GM18520 (cell line): ENCODE results near the gene PARVB.
A peak's percentile ranks its signal among the peaks of the same experiment; 100 is the strongest.

Experiments
- ATAC-seq: cut with Tn5 transposase; IDR thresholded peaks from one replicate; pipeline ENCODE4 v1.9.1; 2021; ENCODE audit not compliant: unreplicated experiment

PARVB gene

DNA sequence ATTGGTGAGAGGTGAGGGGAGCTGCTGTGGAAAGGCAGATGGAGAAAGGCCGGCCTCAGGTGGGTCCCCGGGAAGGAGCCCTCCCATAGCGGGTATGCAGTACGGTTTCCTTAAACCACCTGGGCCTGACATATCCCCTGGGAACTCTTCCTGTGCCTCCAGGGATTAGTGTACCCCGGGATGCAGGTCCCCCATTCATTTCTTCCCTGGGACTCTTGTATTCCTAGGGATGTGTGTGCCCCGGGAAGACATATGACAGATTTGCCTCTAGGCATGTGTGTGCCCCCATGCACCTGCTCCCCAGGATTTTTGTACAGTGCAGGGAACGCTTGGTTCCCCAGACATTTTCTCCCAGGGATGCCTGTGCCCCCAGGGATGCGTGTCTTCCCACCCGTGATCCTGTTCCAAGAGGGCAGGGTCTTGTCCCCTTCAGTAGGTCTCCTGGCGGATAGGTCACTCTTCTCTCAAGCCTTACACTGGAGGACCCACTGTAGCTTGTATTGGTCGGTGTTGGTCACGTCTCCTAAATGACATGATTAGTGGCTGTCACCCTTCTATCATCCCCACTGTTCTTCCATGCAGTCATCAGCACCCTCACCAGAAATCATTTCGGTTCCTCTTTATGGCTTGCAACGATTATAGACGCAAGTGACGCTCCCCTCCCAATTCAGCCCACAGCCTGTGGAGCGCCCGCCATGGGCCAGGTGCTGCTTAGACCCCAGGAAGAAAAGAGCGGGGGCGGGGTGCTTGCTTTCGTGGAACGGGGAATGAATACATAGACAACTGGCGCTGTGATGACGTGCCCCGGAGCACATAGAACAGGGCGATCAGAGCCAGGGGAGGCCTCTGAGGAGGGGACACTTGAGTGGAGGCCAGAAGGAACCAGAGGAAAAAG lies 1.3 kb downstream of the PARVB start:
- peak; percentile 49 for ATAC-seq

DNA sequence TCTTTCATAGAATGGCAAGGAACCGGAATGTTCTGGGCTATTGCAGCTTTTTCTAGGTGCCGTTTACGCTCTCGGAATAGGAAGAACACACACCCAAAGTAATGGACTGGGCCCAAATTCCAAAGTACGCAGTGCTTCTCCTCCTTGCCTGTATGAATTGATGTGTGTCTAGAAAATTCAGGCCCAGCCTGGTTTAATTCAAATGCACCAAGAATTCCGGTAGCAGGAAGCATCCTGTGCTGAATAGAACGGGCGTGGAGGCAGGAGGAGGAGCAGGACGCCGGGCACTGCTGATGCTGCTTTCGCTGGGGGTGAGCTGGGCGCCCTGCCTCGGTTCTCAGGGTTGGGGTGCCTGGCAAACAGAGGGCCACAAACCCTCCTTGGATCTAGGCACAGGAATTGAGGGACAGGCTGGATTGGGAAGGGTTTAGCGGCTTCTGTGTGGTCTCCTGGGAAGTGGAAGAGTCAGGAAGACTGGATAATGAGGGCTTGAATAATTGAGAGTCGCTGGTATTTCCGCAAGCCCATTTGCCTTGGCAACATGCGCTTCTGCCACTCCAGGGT lies 2.0 kb downstream of the PARVB start:
- no peak for ATAC-seq

DNA sequence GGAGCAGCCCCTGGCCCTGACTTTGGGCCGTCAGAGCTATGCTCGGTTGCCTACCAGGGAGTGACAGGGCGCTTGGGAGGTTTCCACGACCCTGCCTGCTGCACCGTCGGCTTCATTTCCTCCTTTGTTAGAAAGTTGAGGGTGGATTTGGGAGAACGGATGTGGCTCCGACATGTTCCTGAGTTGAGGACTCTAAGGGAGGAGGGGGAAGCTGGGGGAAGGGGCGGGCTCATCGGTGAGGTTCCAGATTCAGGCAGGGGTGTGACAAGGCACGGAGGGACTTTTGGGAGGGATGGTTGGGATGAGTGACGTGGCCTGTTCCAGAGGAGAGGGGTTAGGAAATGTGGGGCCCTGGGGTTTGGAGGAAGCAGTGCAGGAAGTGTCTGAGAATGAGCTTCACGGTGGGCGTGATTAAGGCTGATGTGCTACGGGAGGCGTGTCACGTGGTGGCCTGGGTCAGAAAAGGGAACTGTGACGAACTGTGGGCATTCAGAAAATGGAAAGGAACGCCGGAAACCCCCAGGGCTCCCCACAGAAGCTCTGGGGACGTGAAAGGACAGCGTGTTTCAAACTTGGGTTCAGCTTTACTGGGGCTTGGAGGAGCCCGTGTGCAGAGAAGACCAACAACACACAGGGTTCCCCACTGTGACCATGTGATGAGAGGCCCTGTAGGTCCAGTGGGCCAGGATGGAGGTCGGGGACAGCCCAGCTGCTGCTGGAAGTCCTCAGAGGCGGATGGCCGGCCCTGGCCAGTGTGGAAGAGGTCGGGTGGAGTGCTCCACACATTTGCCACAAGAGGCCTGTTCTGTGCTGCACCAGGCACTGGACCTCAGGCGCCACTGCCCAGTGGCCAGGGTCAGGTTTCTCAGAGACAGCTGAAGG lies 2.8 kb downstream of the PARVB start:
- ATAC-seq: peak; percentile 30

DNA sequence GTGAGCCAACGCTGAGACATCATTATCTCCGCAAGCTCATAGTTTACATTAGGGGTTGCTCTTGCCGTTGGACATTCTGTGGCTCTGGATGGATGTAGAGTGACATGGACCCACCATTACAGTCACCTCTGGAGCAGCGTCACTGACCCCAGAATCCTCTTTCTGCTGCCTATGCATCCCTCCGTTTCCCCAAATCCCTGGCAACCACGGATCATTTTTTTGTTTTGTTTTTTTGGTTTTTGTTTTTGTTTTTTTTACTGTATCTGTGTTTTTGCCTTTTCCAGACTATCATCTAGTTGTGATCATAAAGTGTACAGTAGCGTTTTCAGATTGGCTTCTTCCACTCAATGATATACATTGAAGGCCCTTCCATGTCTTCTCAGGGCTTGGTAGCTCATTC lies 4.0 kb downstream of the PARVB start:
- ATAC-seq: no peak

DNA sequence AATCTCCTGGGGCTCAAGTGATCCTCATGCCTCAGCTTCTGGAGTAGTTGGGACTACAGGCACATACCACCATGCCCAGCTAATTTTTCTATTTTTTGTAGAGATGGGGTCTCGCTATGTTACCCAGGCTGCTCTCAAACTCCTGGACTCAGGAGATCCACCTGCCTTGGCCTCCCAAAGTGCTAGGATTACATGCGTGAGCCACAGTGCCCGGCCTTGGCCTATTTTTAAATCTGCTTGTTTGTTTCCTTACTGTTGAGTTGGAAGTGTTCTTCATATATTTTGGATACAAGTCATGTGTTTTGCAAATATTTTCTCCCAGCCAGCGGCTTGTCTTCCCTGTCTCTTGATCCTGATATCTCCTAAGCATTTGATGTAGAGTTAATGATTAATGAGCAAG lies 5.0 kb downstream of the PARVB start:
- ATAC-seq: no peak

DNA sequence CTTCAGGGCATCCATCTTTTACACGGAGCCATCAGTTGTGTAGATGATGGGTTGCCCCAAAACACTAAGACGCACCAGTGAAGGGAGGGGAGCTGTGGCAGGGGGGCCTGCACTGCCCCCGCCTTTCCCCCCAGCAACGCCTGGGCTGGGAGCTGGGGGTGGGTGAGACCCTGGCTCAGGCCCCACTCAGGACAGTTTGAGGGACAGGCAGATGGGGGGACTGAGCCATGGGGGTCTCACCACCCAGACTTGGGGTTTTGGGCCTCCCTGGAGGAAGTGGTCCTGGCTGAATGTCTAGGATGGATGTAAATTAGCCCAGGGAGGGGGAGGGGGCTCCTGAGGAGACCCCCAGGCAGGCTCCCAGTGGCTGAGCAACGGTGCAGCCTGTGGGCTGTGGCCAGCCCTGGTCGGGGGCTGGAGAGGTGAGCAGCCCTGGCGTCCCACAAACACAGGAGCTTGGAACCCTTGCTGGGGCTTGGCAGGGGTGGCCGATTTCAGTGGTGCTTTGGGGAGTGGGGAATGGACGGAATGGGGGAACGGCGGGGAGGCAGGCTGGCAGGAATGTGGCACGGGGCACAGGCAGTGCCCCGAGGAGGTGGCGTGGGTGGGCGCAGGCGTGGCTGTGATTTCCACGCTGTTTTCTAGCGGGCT lies 6.1 kb downstream of the PARVB start:
- no peak for ATAC-seq

DNA sequence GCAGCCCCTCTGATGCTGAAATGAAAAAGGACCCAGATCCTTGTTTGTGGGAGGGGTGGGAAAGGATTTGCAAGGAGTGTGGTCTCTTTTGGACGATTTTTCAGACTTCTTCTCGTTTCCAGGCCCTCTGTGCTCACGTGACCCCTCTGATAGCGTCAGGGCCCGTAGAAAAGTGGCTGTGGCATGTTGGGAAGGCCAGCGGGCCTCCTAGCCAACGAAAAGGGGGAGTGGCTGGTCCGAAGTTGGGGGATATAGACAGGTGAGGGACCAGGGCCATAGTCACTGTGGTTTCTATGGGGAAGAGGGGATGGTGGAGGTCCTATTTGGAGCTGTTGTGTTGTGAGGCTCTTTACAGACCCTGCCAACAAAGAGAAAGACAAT lies 6.6 kb downstream of the PARVB start:
- ATAC-seq: no peak

DNA sequence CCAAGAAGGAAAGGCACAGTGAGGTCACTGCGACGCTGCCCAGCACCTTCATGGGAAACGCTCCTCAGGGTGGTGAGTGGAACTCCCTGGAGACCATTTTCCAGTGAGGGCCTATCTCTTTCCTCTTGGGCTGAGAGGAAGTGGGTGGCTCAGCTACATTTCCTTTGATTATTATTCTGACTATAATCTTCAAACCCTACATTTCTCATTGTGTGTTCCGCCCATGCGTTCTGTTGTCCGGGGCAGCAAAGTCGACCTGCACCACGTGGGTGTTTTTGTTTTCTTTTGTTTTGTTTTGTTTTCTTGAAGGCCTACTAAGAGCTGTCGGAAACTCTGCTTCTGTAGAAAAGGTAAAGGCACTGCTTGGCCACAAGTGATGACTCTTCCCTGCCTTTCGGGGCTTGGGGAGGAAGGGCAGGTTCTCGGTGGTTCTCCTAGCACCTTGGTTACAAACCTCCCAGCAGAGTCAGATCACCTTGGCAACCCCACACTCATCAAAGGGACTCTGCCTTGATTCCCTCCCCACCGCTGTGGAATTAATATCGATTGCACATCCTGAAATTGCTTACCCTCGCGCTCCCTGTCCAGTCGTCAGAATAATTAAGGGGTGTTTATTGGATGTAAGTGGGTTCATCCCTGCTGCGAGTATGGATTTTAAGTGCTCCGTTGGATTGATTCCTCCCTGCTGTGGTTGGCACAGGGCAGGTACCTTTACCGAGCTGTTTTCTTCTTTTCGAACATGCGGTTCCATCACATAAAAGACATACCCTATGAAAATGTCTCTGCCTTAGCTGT lies 7.3 kb downstream of the PARVB start:
- ATAC-seq: no peak

DNA sequence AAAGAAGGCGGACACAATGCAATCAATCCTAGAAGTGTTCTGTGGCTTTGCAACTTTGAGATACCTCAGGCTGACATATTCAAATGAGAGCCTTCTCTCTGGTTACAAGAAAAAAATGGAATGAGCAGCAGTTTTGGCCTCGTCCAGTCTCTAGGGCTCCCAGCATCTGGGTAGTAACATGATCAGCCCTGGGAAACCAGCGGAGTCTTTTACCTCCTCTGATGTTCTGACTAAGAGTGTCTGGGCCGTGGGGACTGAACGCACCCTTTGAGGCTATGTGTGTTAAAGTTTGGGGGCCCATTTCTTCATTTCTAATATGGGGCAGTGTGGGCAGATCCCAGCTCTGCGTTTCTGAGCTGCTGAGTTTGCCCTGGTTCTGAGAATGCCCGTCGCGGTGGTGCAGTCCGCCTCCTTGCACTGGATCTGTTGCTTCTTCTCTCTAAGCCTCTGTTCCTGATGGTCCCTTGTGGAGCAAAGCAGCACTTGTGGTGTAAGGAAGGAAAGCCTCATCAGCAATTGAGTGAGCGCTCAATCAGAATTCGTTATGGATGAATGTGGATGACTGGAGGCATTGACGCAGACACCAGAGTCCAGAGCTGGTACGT lies 8.1 kb downstream of the PARVB start:
- no peak for ATAC-seq

DNA sequence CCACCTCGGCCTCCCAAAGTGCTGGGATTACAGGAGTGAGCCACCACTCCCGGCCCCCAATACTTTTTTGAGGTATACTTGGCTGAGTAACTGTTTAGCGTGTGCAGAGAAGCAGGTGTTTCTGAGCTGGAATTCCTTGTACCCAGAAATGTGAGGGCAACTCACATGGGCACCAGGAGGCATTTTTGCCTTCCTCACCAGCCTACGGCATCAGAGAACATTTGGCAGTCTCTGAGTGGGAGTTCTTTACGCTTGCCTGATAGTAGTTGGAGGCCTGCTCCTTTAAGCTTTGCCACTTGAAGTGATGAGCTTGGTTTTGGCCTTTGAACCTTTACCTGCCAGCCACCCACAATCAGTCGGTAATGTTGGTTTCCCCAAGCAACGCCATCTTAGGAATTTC lies 9.2 kb downstream of the PARVB start:
- no peak for ATAC-seq

DNA sequence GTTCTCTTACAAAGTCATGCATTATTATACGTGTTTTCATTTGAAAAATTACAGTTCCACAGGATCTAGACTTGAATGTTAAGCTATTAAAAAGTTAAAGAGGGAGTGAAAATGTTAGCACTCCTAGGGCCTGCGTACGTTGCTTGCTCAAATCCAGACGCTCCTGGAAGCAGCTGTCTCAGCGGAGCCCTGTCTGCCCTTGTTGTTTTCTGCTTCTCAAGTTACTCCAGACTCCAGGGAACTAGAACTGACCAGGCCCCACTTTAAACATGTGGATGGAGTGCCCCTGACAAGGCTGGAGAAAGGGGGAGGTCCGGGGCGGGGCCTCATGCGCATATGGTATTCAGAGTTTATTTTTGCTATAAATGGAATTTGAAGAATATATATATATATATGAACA lies 9.6 kb downstream of the PARVB start:
- no peak for ATAC-seq

DNA sequence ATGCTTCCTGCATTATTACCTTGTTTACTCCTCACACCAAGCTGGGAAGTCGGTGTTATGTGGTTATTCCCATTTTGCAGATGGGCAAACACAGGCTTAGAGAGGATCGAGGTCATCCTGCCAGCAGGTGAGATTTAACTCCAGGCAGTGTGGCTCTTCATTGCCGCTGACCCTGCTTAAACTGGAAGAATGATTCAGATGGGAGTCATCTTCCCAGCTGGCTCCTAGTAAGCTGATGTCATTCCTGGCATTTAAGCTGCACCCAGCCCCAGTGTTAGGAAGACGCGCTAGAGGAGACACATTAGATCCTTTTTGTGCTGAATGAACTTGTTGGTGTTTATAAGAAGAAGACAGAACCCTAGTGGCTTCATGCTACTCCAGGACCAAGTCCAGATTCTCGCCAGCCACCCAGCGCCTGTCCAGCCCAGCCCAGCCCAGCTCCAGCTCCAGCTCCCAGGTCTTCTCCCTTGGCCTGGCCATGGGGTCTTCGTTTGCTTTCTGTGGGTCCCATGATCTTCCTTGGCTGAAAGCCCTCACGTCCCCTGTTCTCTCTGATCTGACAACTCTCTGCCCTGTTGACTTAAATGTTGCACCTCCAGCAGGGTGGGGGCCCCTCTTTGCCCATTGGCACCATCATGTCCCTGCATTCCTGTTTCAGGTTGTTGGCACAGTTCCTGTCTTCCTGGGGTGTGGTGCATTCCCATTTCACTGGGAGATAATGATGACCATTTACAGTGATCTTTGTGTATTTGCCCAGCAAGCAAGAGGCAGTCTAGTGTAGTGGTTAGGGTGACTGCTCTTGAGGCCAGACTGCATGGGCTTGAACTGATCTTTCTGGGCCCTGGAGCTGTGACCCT lies 13.6 kb downstream of the PARVB start:
- no peak for ATAC-seq

DNA sequence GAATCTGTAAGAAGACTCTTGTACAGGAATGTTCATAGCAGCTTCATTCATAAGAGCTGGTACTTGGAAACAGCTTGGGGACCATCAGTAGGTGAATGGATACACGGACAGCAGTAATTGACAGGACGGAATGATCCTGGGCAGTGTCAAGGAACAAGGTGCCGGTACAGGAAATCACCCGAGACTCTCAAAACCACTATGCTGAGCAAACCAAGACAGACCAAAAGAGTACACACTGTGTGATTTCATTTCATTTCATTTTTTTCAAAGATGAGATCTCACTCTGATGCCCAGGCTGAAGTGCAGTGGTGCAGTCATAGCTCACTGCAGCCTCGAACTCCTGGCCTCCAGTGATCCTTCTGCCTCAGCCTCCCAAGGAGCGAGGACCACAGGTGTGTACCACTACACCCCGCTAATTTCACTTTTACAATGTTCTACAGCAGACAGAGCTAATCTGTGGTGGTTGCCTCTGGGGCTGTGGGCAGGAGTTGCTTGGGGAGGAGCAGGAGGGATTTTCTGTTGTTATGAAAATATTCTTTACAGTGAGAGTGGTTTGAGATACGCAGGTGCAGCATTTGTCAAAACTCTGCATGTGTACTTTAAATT lies 15.6 kb downstream of the PARVB start:
- no peak for ATAC-seq

DNA sequence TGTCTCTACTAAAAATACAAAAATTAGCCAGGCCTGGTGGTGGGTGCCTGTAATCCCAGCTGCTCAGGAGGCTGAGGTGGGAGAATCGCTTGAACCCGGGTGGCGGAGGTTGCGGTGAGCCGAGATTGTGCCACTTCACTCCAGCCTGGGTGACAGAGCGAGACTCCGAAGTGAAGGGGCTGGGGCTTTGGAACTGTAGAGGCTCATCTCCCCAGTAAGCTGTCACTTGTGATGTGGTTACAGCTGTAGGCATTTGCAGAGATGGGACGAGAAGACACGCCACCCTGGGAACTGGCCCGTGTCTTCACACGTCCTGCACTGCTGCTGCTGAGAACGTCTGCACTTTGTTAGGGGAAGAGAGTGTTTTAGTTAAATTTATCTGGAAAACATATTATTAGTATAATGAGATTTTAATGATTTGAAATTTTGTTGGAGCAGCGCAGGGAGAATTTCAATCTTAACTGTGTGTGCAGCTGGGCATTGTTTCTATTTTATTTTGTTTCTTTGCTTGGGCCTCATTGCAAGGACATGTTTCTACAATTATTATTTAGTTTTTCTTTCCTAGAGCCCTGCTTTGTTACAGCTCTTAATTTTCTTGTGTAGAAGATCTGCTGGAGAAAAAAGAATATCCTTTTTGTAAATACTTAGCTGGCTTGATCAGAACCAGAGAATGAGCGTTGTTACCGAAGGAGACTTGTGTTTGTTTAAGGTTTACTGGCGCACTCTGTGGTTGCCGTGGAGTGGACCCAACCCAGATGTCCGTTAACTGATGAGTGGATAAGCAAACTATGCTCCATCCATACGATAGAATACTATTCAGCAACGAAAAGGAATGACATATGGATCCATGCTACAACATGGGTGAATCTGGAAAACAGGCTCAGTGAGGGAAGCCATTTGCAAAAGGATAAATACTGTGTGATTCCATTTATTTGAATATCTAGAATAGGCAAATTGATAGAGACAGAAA lies 18.4 kb downstream of the PARVB start:
- no peak for ATAC-seq

DNA sequence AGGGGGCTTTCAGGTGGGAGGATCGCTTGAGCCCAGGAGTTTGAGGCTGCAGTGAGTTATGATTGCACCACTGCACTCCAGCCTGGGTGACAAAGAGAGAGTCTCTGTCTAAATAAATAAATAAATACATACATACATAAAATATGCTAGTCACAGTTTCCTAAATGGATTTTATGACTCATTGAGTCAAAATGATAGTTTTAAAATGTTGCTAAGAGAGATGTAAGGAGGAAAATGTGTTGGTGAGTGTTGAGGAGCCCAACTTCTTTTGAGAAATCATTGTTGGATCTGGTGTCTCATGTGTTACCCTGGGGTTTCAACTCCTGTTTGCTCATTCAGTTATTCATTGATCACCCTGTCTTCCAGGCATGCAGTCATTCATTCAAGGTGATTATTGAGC lies 21.0 kb downstream of the PARVB start:
- no peak for ATAC-seq

DNA sequence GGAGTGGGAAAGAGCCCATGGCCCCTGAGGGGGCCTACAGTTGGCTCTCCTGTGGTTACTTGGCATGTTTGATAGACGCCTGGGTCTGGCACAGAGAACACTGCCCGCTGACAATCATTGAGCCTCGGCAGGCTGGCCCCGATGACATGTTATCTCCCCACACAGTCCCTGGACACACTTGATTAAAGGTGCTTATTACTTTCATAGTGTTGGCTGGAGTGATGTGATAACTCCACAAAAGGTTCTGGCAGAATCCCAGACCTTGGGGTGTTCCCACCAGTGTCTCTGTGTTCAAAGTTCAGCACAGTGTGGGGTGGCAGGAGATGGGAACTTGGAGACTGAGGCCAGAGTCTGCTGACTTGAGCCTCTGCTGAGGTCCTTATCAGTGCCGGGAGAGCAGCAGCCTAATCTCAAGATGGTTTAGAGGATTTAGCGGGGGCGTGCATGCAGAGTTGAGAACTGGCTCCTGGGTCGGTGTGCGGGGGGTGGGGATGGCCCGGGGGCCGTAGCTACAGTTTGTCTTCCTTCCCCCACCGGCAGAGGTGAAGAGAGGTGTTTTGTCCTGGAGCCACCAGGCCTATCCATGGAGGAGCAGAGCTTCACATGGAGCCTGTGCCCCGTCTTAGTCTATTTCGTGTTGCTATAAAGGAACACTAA lies 22.5 kb downstream of the PARVB start:
- ATAC-seq: no peak

DNA sequence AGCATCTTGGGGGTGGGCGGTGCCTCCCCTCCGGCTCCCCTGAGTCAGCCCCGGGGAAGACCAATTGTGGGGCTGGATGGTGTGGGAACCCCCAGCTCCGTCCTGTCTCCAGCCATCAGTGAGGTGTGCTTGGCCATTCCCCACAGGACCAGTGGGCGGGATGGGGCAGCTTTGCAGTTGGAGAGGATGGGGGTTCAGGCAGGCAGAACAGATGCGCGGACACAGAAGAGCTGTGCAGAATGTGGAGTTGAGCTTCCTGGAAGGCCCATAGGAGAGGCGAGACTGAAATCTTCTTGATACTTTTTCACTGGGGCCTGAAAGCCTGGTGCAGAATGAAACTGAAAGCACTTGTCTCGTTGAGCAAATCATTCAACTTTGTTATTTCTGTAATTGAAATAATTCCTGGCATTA lies 23.8 kb downstream of the PARVB start:
- no peak for ATAC-seq
